Gastroesophageal sphincter (tissue), 3 donors: ENCODE results near the gene MFSD6.

Experiments
- CTCF ChIP-seq, 4 experiments: fragments of 200-600 bp in 2 of 4; fragments of 450-650 bp in 2 of 4; sonication (generic) in 1 of 4; IDR thresholded peaks; one replicate each; pipeline ENCODE4 v1.5.1; 2017 to 2019; ENCODE audit warnings: antibody characterized with exemption in 4 of 4, mild to moderate bottlenecking in 2 of 4, moderate library complexity in 2 of 4
- EP300 ChIP-seq: sonication (generic); formaldehyde crosslinking; IDR thresholded peaks from one replicate; pipeline ENCODE4 v1.6.1; 2017; ENCODE audit warnings: antibody characterized with exemption, mild to moderate bottlenecking
- POLR2A ChIP-seq, 2 donors: fragments of 450-650 bp; IDR thresholded peaks; one replicate each; pipeline ENCODE4 v1.6.1; 2017; ENCODE audit warnings: antibody characterized with exemption in 2 of 2, mild to moderate bottlenecking in 2 of 2, moderate library complexity in 1 of 2
- POLR2AphosphoS5 ChIP-seq: sonication (generic); formaldehyde crosslinking; IDR thresholded peaks from one replicate; pipeline ENCODE4 v1.6.1; 2017; ENCODE audit warnings: antibody characterized with exemption

DNA sequence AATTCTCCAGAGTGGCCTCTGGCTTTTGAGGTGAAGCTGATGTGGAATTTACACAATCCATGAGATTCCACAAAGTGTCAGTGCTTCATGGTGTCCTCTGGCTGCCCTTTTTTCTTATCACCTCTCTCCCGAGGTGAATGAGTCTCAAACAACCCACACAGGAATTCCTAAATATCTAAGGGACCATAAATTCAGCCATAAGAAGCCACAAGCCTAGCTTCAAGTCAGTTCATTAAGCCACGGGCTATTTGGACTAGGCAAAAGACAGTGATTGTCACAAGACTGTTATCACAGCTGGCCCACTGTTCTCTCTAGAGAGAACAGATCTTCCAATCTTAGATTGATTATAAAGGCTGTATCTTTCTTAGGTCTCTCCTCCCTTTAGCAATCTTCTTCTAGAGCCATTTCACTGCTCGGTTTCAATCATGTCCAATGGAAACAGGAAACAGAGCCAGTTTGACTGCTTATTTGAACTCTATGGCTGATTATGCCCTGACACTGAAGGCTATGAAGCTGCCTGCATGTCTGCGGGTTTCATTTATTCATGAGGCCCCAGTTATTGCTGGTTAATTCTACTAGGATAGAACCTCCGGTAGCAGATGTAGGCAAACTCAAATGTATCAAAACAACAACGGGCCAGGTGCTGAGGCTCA lies 122.2 kb downstream of the MFSD6 start:
- TF ChIP-seq CTCF (IDR thresholded peaks at IDR 0.05) = no peak
- no peak for TF ChIP-seq POLR2A (IDR thresholded peaks at IDR 0.05)
- TF ChIP-seq POLR2AphosphoS5 = no peak
- no peak for TF ChIP-seq EP300
